ENCODE measurements around the gene C6orf47.
A peak's percentile ranks its signal among the peaks of the same experiment; 100 is the strongest.

C6orf47 gene

GRCh38 chr6:31630177-31630934 lies 30.2 kb downstream of the C6orf47 start:
- no peak for DNase-seq
- TF ChIP-seq GATA1 (IDR thresholded peaks at IDR 0.05; ENCODE audit: low read depth, low read length) (no peak), POLR2A (IDR thresholded peaks at IDR 0.05; ENCODE audit: low read length) (no peak)

- no peak for TF ChIP-seq GATA1 (IDR thresholded peaks at IDR 0.05; ENCODE audit: low read depth, low read length)
- no peak for TF ChIP-seq POLR2A (IDR thresholded peaks at IDR 0.05; ENCODE audit: low read length)
- no peak for DNase-seq
Observed at GRCh38 chr6:31629014-31629413, 31.6 kb downstream of the C6orf47 start.

- TF ChIP-seq POLR2A (IDR thresholded peaks at IDR 0.05; ENCODE audit: low read length) (no peak), GATA1 (IDR thresholded peaks at IDR 0.05; ENCODE audit: low read depth, low read length) (no peak)
- DNase-seq, result no peak
Observed at GRCh38 chr6:31627690-31628287, 32.8 kb downstream of the C6orf47 start.

GRCh38 chr6:31626952-31627351 lies 33.6 kb downstream of the C6orf47 start:
- TF ChIP-seq POLR2A (IDR thresholded peaks at IDR 0.05; ENCODE audit: low read length), result no peak
- no peak for TF ChIP-seq GATA1 (IDR thresholded peaks at IDR 0.05; ENCODE audit: low read depth, low read length)
- no peak for DNase-seq

GRCh38 chr6:31624070-31624469 lies 36.5 kb downstream of the C6orf47 start:
- no peak for TF ChIP-seq GATA1 (IDR thresholded peaks at IDR 0.05; ENCODE audit: low read depth, low read length)
- TF ChIP-seq POLR2A (IDR thresholded peaks at IDR 0.05; ENCODE audit: low read length), result no peak
- DNase-seq, result no peak

GRCh38 chr6:31622684-31623091 lies 37.9 kb downstream of the C6orf47 start:
- no peak for DNase-seq
- no peak for TF ChIP-seq GATA1 (IDR thresholded peaks at IDR 0.05; ENCODE audit: low read depth, low read length)

GRCh38 chr6:31621991-31622390 lies 38.6 kb downstream of the C6orf47 start:
- TF ChIP-seq POLR2A (IDR thresholded peaks at IDR 0.05; ENCODE audit: low read length) (no peak), GATA1 (IDR thresholded peaks at IDR 0.05; ENCODE audit: low read depth, low read length) (no peak)
- DNase-seq, result peak in 1 of 2 experiments; percentile 35

- peak; percentile 40 to 62 for DNase-seq
- no peak for TF ChIP-seq GATA1 (IDR thresholded peaks at IDR 0.05; ENCODE audit: low read depth, low read length)
- TF ChIP-seq POLR2A (IDR thresholded peaks at IDR 0.05; ENCODE audit: low read length), result no peak
Observed at GRCh38 chr6:31621320-31621939, 39.1 kb downstream of the C6orf47 start.

GRCh38 chr6:31620586-31621319 lies 39.8 kb downstream of the C6orf47 start, which contains the start of gene PRRC2A:
PRRC2A (plus strand) TSS chr6:31620715; CDS start chr6:31622790, 2,075 bp downstream.
- DNase-seq, result peak; percentile 92 to 93

GRCh38 chr6:31619805-31620585 lies 40.6 kb downstream of the C6orf47 start:
- peak; percentile 99 to 100 for DNase-seq
- peak; percentile 98 for TF ChIP-seq POLR2A (IDR thresholded peaks at IDR 0.05; ENCODE audit: low read length)
- no peak for TF ChIP-seq GATA1 (IDR thresholded peaks at IDR 0.05; ENCODE audit: low read depth, low read length)

More at GRCh38 chr6:31620586-31621319, 39.8 kb downstream of the C6orf47 start, which contains the start of gene PRRC2A:
- TF ChIP-seq GATA1 (IDR thresholded peaks at IDR 0.05; ENCODE audit: low read depth, low read length), result no peak

GRCh38 chr6:31617010-31617409 lies 43.6 kb downstream of the C6orf47 start:
- TF ChIP-seq GATA1 (IDR thresholded peaks at IDR 0.05; ENCODE audit: low read depth, low read length) (no peak), POLR2A (IDR thresholded peaks at IDR 0.05; ENCODE audit: low read length) (no peak)
- no peak for DNase-seq

- TF ChIP-seq GATA1 (IDR thresholded peaks at IDR 0.05; ENCODE audit: low read depth, low read length), result no peak
- TF ChIP-seq POLR2A (IDR thresholded peaks at IDR 0.05; ENCODE audit: low read length), result no peak
- no peak for DNase-seq
Observed at GRCh38 chr6:31615748-31616147, 44.8 kb downstream of the C6orf47 start.

Measured in erythroblast (primary cell).